Kidney (tissue), 14 donors: ENCODE data around the gene ITPK1. TPM values are rescaled to one million over a fixed set of nuclear protein-coding genes. Genes with fewer than 3 reads are reported as not detected.
A peak's percentile ranks its signal among the peaks of the same experiment; 100 is the strongest.

Experiments used
- DNase-seq, 5 donors: peaks; one replicate each; pipeline ENCODE4 v3.0.0-alpha.2; 2013 to 2020
- FAIRE-seq: peaks from 2 replicates; lab custom pipeline; 2012; peaks lifted over from hg19 to GRCh38; lab: Jason Lieb, UNC
- H3K27ac ChIP-seq, 2 donors: one replicate each; pipeline ENCODE4 v1.7.0; 2013; ENCODE audit warnings: low read depth in 2 of 2, low read length in 2 of 2, inconsistent platforms in 1 of 2
- H3K27me3 ChIP-seq: one replicate; pipeline ENCODE4 v1.7.1; 2013; ENCODE audit warnings: low read length, inconsistent platforms; ENCODE audit not compliant: control insufficient read depth, insufficient read depth
- H3K36me3 ChIP-seq, 3 donors: one replicate each; pipeline versions ENCODE4 v1.7.0 to v1.7.1; 2013; ENCODE audit warnings: low read length in 3 of 3, control low read depth in 1 of 3, inconsistent platforms in 1 of 3; ENCODE audit not compliant: insufficient read depth in 3 of 3, control insufficient read depth in 2 of 3
- H3K4me1 ChIP-seq, 3 donors: one replicate each; pipeline versions ENCODE4 v1.7.0 to v1.7.1; 2013; ENCODE audit warnings: low read length in 3 of 3, inconsistent platforms in 1 of 3, low read depth in 1 of 3; ENCODE audit not compliant: control insufficient read depth in 2 of 3, insufficient read depth in 2 of 3
- H3K4me3 ChIP-seq, 3 donors: one replicate each; pipeline versions ENCODE4 v1.7.0 to v1.8.1; 2013; ENCODE audit warnings: low read length in 3 of 3, control low read depth in 1 of 3, inconsistent platforms in 1 of 3
- H3K9ac ChIP-seq, 3 donors: one replicate each; pipeline versions ENCODE4 v1.7.0 to v1.7.1; 2013; ENCODE audit warnings: low read length in 3 of 3, control low read depth in 1 of 3, inconsistent platforms in 1 of 3
- H3K9me3 ChIP-seq, 3 donors: one replicate each; pipeline versions ENCODE4 v1.7.0 to v1.7.1; 2013; ENCODE audit warnings: low read length in 3 of 3, control low read depth in 1 of 3, inconsistent platforms in 1 of 3; ENCODE audit not compliant: control insufficient read depth in 2 of 3, insufficient read depth in 1 of 3
- CTCF ChIP-seq: IDR thresholded peaks from 3 replicates; pipeline ENCODE4 v1.5.1; 2012; ENCODE audit warnings: mild to moderate bottlenecking, moderate library complexity, borderline replicate concordance; ENCODE audit not compliant: insufficient read depth; ENCODE audit errors: extremely low read depth
- intact Hi-C: fragments of 100-400 bp; cut with DNase I; formaldehyde crosslinking; loops from one replicate; pipeline ENCODE4 v1.11.1; 2022
- polyA plus RNA-seq: library from polyadenylated mRNA; stranded (reverse); fragments of 350-450 nt; fragmentation: Illumina TruSeq; extraction: RNeasy Lipid Tissue Mini Kit (QIAGEN cat#74804); gene quantifications from one replicate; pipeline ENCODE4 v1.2.3, GENCODE V29; 2014; ENCODE audit warnings: low read depth, low replicate concordance; ENCODE audit not compliant: insufficient read depth
- total RNA-seq: library from RNA; stranded (reverse); fragmentation: NEBNext Ultra II Directional; extraction: Animal tissue kit (Norgen Biotek cat#: 25700); gene quantifications from one replicate; pipeline ENCODE4 v1.2.1, GENCODE V29; 2021
- donor health status: control.
- donor health status: control.
- donor health status: control.
- donor health status: control.
- donor health status: control.
- donor health status: DM: yes; HTN: yes; CAD: no.
- donor health status: Normal renal cell carcinoma (clear cell type).

The ITPK1 gene
- total and polyA plus RNA-seq, 2 donors from 2014 or later = 43.6 to 92.0 TPM

- H3K4me1 ChIP-seq = no peaks in the 10 kb centered on the region
- H3K27ac ChIP-seq = no peak overlapping the region
- no peak overlapping the region for H3K9ac ChIP-seq
- TF ChIP-seq CTCF = no peak
- no peaks in the 10 kb centered on the region for H3K27me3 ChIP-seq
- DNase-seq = no peak
- no peaks in the 10 kb centered on the region for H3K36me3 ChIP-seq
- FAIRE-seq = no peak
- intact Hi-C loops = no loop called here
- no peak overlapping the region for H3K4me3 ChIP-seq
- H3K9me3 ChIP-seq = no peaks in the 10 kb centered on the region
Observed at GRCh38 chr14:92905667-92906066, 210.1 kb downstream of the ITPK1 start.

GRCh38 chr14:92903359-92903758, 212.4 kb downstream of the ITPK1 start:
- intact Hi-C loops = no loop called here
- Histone ChIP-seq H3K4me3 (no peak overlapping the region), H3K9ac (no peak overlapping the region), H3K27ac (no peak overlapping the region), H3K36me3 (no peaks in the 10 kb centered on the region), H3K9me3 (no peaks in the 10 kb centered on the region), H3K27me3 (no peaks in the 10 kb centered on the region), H3K4me1 (no peaks in the 10 kb centered on the region)
- DNase-seq = no peak
- TF ChIP-seq CTCF = no peak
- FAIRE-seq = no peak

GRCh38 chr14:92902726-92903125, 213.0 kb downstream of the ITPK1 start:
- intact Hi-C loops = no loop called here
- no peak overlapping the region for H3K27ac ChIP-seq
- peak in 1 of 5 donors; percentile 6 for DNase-seq

More at GRCh38 chr14:92902726-92903125, 213.0 kb downstream of the ITPK1 start:
- Histone ChIP-seq H3K9ac (no peak overlapping the region), H3K4me1 (no peaks in the 10 kb centered on the region), H3K4me3 (no peak overlapping the region), H3K9me3 (no peaks in the 10 kb centered on the region), H3K27me3 (no peaks in the 10 kb centered on the region), H3K36me3 (no peaks in the 10 kb centered on the region)
- no peak for FAIRE-seq
- TF ChIP-seq CTCF = no peak
